ENCODE data around the gene KIF25. TPM values are rescaled to one million over a fixed set of nuclear protein-coding genes. Genes with fewer than 3 reads are reported as not detected.
A peak's percentile ranks its signal among the peaks of the same experiment; 100 is the strongest.

KIF25 gene
- total RNA-seq, 1 donor from 2014 or later: 0.43 TPM

GRCh38 chr6:168033791-168034190 lies 36.3 kb downstream of the KIF25 start:
- DNase-seq (ENCODE audit: low spot score): no peak
- no peak for ATAC-seq

- DNase-seq (ENCODE audit: low spot score) (peak; percentile 30), ATAC-seq (no peak)
Observed at GRCh38 chr6:168034537-168034936, 37.1 kb downstream of the KIF25 start.

GRCh38 chr6:168035098-168035660 lies 37.7 kb downstream of the KIF25 start:
- ATAC-seq (peak; percentile 82), DNase-seq (ENCODE audit: low spot score) (peak; percentile 59)

GRCh38 chr6:168035661-168036545 lies 38.4 kb downstream of the KIF25 start:
- no peak for DNase-seq (ENCODE audit: low spot score)
- ATAC-seq: peak; percentile 27

- no peak for ATAC-seq
- DNase-seq (ENCODE audit: low spot score): no peak
Observed at GRCh38 chr6:168037242-168037641, 39.8 kb downstream of the KIF25 start.

GRCh38 chr6:168037856-168038255 lies 40.4 kb downstream of the KIF25 start:
- no peak for DNase-seq (ENCODE audit: low spot score)

GRCh38 chr6:168038576-168039140 lies 41.2 kb downstream of the KIF25 start:
- no peak for ATAC-seq
- no peak for DNase-seq (ENCODE audit: low spot score)

More at GRCh38 chr6:168037856-168038255, 40.4 kb downstream of the KIF25 start:
- no peak for ATAC-seq

- no peak for DNase-seq (ENCODE audit: low spot score)
- ATAC-seq: no peak
Observed at GRCh38 chr6:168039301-168039700, 41.8 kb downstream of the KIF25 start.

GRCh38 chr6:168039849-168040248 lies 42.4 kb downstream of the KIF25 start:
- DNase-seq (ENCODE audit: low spot score) (no peak), ATAC-seq (no peak)

- ATAC-seq (no peak), DNase-seq (ENCODE audit: low spot score) (no peak)
Observed at GRCh38 chr6:168040856-168041496, 43.5 kb downstream of the KIF25 start.

GRCh38 chr6:168041928-168042327 lies 44.5 kb downstream of the KIF25 start:
- DNase-seq (ENCODE audit: low spot score) (no peak), ATAC-seq (no peak)

GRCh38 chr6:168042426-168043192 lies 45.1 kb downstream of the KIF25 start:
- DNase-seq (ENCODE audit: low spot score): no peak
- ATAC-seq: no peak

GRCh38 chr6:168043193-168043847 lies 45.8 kb downstream of the KIF25 start:
- DNase-seq (ENCODE audit: low spot score) (no peak), ATAC-seq (no peak)

GRCh38 chr6:168043848-168044415 lies 46.5 kb downstream of the KIF25 start:
- DNase-seq (ENCODE audit: low spot score): no peak

GRCh38 chr6:168044521-168045130 lies 47.2 kb downstream of the KIF25 start:
- DNase-seq (ENCODE audit: low spot score) (no peak), ATAC-seq (no peak)

More at GRCh38 chr6:168043848-168044415, 46.5 kb downstream of the KIF25 start:
- ATAC-seq: no peak

GRCh38 chr6:168045141-168045691 lies 47.7 kb downstream of the KIF25 start:
- ATAC-seq (no peak), DNase-seq (ENCODE audit: low spot score) (no peak)

GRCh38 chr6:168045706-168046620 lies 48.5 kb downstream of the KIF25 start:
- no peak for ATAC-seq
- DNase-seq (ENCODE audit: low spot score): no peak

GRCh38 chr6:168046696-168047095 lies 49.2 kb downstream of the KIF25 start:
- no peak for ATAC-seq
- no peak for DNase-seq (ENCODE audit: low spot score)
